Body of pancreas (tissue), 4 donors: Measurements from ENCODE around the gene WIPF2. TPM values are rescaled to one million over a fixed set of nuclear protein-coding genes. Genes with fewer than 3 reads are reported as not detected.

Source experiments
- ATAC-seq: fragments of 150-250 bp; one replicate; pipeline ENCODE4 v1.9.1; 2016
- DNase-seq, 4 donors: peaks; one replicate each; pipeline ENCODE4 v3.0.0-alpha.2; 2019
- H3K27ac ChIP-seq, 4 donors: fragments of 200-600 bp; sonication (generic); 1 replicate in 3 of 4; 2 replicates in 1 of 4; pipeline versions ENCODE4 v1.5.1 to v1.6.1; 2016 to 2019; ENCODE audit warnings: mild to moderate bottlenecking in 1 of 4, mixed read lengths in 1 of 4, moderate library complexity in 1 of 4
- H3K27me3 ChIP-seq, 2 donors: fragments of 200-600 bp; sonication (generic); one replicate each; pipeline ENCODE4 v1.6.0; 2016; ENCODE audit warnings: mild to moderate bottlenecking in 1 of 2
- H3K36me3 ChIP-seq, 2 donors: fragments of 200-600 bp; sonication (generic); replicated peaks in 1 of 2; 2 replicates each; pipeline ENCODE4 v1.5.1; 2016; ENCODE audit warnings: low read depth in 2 of 2; ENCODE audit not compliant: insufficient read depth in 1 of 2
- H3K4me1 ChIP-seq: fragments of 200-600 bp; sonication (generic); one replicate; pipeline ENCODE4 v1.6.0; 2016
- H3K4me3 ChIP-seq, 2 donors: fragments of 200-600 bp; sonication (generic); 1 replicate in 1 of 2; 2 replicates in 1 of 2; pipeline ENCODE4 v1.5.1; 2016 to 2019
- H3K9me3 ChIP-seq, 3 donors: fragments of 200-600 bp; sonication (generic); 1 replicate in 2 of 3; 2 replicates in 1 of 3; pipeline ENCODE4 v1.5.1; 2016
- CTCF ChIP-seq, 7 experiments: fragments of 450-650 bp in 4 of 7; fragments of 200-600 bp in 3 of 7; sonication (generic) in 3 of 7; IDR thresholded peaks; one replicate each; pipeline ENCODE4 v1.5.1; 2016 to 2019; ENCODE audit warnings: antibody characterized with exemption in 7 of 7
- POLR2A ChIP-seq, 3 donors: fragments of 450-650 bp; IDR thresholded peaks; one replicate each; pipeline ENCODE4 v1.6.1; 2016; ENCODE audit warnings: antibody characterized with exemption in 3 of 3, mild to moderate bottlenecking in 2 of 3
- WGBS, 2 donors: methylation state at CpG; one replicate each; pipeline ENCODE4 v1.1.5; 2017; 5-methylcytosine and 5-hydroxymethylcytosine counted together
- intact Hi-C: fragments of 100-400 bp; cut with DNase I; formaldehyde crosslinking; loops from one replicate; pipeline ENCODE4 v1.15.1; 2023
- total RNA-seq, 2 donors: library from RNA; depleted of rRNA; stranded (reverse); fragments of >200 nt; gene quantifications; one replicate each; pipeline ENCODE4 v1.1.0, GENCODE V29; 2016

Gene WIPF2
- total RNA-seq, 2 donors from 2014 or later: 4.9 to 7.5 TPM

- H3K9me3 ChIP-seq: no peaks in the 10 kb centered on the region
- H3K27me3 ChIP-seq: no peaks in the 10 kb centered on the region
- peak overlapping the region in 3 of 4 donors; percentile 68 to 89 (median 82) for H3K27ac ChIP-seq
- no peak for ATAC-seq
- H3K36me3 ChIP-seq: no peaks in the 10 kb centered on the region
- peaks cover 93% of the 10 kb centered on the region for H3K4me1 ChIP-seq
- intact Hi-C loops: no loop called here
- DNase-seq: no peak
- H3K4me3 ChIP-seq: peak overlapping the region; percentile 59 to 84
- 2 to 14% methylated on average over 6 to 13 of the region's 13 CpGs for WGBS, 2 donors
- TF ChIP-seq POLR2A (IDR thresholded peaks at IDR 0.05) (no peak), CTCF (IDR thresholded peaks at IDR 0.05) (no peak)
These were observed 99.8 kb downstream of the WIPF2 start for GRCh38 chr17:40318830-40319391.

- peak overlapping the region in 3 of 4 donors; percentile 35 to 76 (median 58) for H3K27ac ChIP-seq
- H3K9me3 ChIP-seq: no peaks in the 10 kb centered on the region
- ATAC-seq (no peak), DNase-seq (peak in 1 of 4 donors; percentile 56)
- H3K4me3 ChIP-seq: no peak overlapping the region
- H3K27me3 ChIP-seq: no peaks in the 10 kb centered on the region
- no peak for TF ChIP-seq CTCF (IDR thresholded peaks at IDR 0.05)
- no peak for TF ChIP-seq POLR2A (IDR thresholded peaks at IDR 0.05)
- peaks cover 94% of the 10 kb centered on the region for H3K4me1 ChIP-seq
- no peaks in the 10 kb centered on the region for H3K36me3 ChIP-seq
- intact Hi-C loops: no loop called here
- 51 to 56% methylated on average over 11 of the region's 11 CpGs for WGBS, 2 donors
These were observed 100.8 kb downstream of the WIPF2 start for GRCh38 chr17:40319651-40320540.

- ATAC-seq (no peak), DNase-seq (peak in 1 of 4 donors; percentile 22)
- no peak for TF ChIP-seq CTCF (IDR thresholded peaks at IDR 0.05)
- TF ChIP-seq POLR2A (IDR thresholded peaks at IDR 0.05): peak in 1 of 3 donors; percentile 14
- Histone ChIP-seq H3K27me3 (no peaks in the 10 kb centered on the region), H3K4me1 (peaks cover 89% of the 10 kb centered on the region), H3K9me3 (no peaks in the 10 kb centered on the region), H3K36me3 (no peaks in the 10 kb centered on the region), H3K27ac (peak overlapping the region in 3 of 4 donors; percentile 56 to 81 (median 76)), H3K4me3 (no peak overlapping the region)
- intact Hi-C loops: no loop called here
- 58 to 66% methylated on average over 14 to 19 of the region's 19 CpGs for WGBS, 2 donors
These were observed 101.8 kb downstream of the WIPF2 start for GRCh38 chr17:40320756-40321523.

- H3K4me1 ChIP-seq: peaks cover 89% of the 10 kb centered on the region
- no peaks in the 10 kb centered on the region for H3K36me3 ChIP-seq
- intact Hi-C loops: no loop called here
- WGBS, 2 donors: 41 to 80% methylated on average over 4 of the region's 4 CpGs
- H3K27me3 ChIP-seq: no peaks in the 10 kb centered on the region
- ATAC-seq: no peak
- no peak for DNase-seq
- peak overlapping the region in 3 of 4 donors; percentile 56 to 81 (median 76) for H3K27ac ChIP-seq
- TF ChIP-seq CTCF (IDR thresholded peaks at IDR 0.05) (no peak), POLR2A (IDR thresholded peaks at IDR 0.05) (no peak)
- no peak overlapping the region for H3K4me3 ChIP-seq
- H3K9me3 ChIP-seq: no peaks in the 10 kb centered on the region
These were observed 102.4 kb downstream of the WIPF2 start for GRCh38 chr17:40321524-40321929.
